M059J (cell line): ENCODE results near the gene TNIK. TPM values are rescaled to one million over a fixed set of nuclear protein-coding genes. Genes with fewer than 3 reads are reported as not detected.
"Not testable (repeated sequence)": the region's sequence is repeated elsewhere in the genome, so short reads cannot be mapped to it uniquely, and the experiment has no call there.

Source experiments
- DNase-seq: peaks from one replicate; pipeline ENCODE4 v3.0.0-alpha.2; 2012; ENCODE audit warnings: low read depth
- total RNA-seq: library from RNA; depleted of rRNA; stranded (reverse); fragments of >200 nt; shearing (Covaris generic); gene quantifications from 2 replicates; pipeline ENCODE4 v1.2.3, GENCODE V29; 2014

The TNIK gene
- total RNA-seq, 1 experiment from 2014 or later = 26.3 TPM

- no peak for DNase-seq
These were observed 9.2 kb upstream of the TNIK start for GRCh38 chr3:171469376-171469775.

GRCh38 chr3:171468296-171468906 lies 8.2 kb upstream of the TNIK start:
- DNase-seq = no peak

GRCh38 chr3:171465763-171466162 lies 5.6 kb upstream of the TNIK start:
- no peak for DNase-seq

GRCh38 chr3:171464462-171464861 lies 4.3 kb upstream of the TNIK start:
- no peak for DNase-seq

- DNase-seq = peak; percentile 39
These were observed 2.0 kb upstream of the TNIK start for GRCh38 chr3:171462224-171462623.

GRCh38 chr3:171461525-171461917 lies 1.3 kb upstream of the TNIK start:
- no peak for DNase-seq

GRCh38 chr3:171460725-171461524 lies 720 bp upstream of the TNIK start:
- DNase-seq = peak; percentile 88

- peak; percentile 66 for DNase-seq
These were observed 866 bp downstream of the TNIK start for GRCh38 chr3:171459137-171459941.

- no peak for DNase-seq
These were observed 1.4 kb downstream of the TNIK start for GRCh38 chr3:171458864-171459136.

GRCh38 chr3:171458071-171458863 lies 1.9 kb downstream of the TNIK start:
- peak; percentile 65 for DNase-seq

- DNase-seq = peak; percentile 12
These were observed 2.6 kb downstream of the TNIK start for GRCh38 chr3:171457607-171458061.

GRCh38 chr3:171456765-171457606 lies 3.2 kb downstream of the TNIK start:
- DNase-seq = peak; percentile 7

GRCh38 chr3:171455603-171456550 lies 4.3 kb downstream of the TNIK start:
- peak; percentile 19 for DNase-seq

GRCh38 chr3:171454041-171454440 lies 6.2 kb downstream of the TNIK start:
- DNase-seq = no peak

- no peak for DNase-seq
These were observed 6.9 kb downstream of the TNIK start for GRCh38 chr3:171453180-171453886.

- no peak for DNase-seq
These were observed 7.9 kb downstream of the TNIK start for GRCh38 chr3:171452328-171452727.

GRCh38 chr3:171451915-171452314 lies 8.3 kb downstream of the TNIK start:
- DNase-seq = no peak

GRCh38 chr3:171447579-171447891 lies 12.7 kb downstream of the TNIK start:
- not testable (repeated sequence) for DNase-seq
